ENCODE data around the gene KISS1R.

The KISS1R gene

DNA sequence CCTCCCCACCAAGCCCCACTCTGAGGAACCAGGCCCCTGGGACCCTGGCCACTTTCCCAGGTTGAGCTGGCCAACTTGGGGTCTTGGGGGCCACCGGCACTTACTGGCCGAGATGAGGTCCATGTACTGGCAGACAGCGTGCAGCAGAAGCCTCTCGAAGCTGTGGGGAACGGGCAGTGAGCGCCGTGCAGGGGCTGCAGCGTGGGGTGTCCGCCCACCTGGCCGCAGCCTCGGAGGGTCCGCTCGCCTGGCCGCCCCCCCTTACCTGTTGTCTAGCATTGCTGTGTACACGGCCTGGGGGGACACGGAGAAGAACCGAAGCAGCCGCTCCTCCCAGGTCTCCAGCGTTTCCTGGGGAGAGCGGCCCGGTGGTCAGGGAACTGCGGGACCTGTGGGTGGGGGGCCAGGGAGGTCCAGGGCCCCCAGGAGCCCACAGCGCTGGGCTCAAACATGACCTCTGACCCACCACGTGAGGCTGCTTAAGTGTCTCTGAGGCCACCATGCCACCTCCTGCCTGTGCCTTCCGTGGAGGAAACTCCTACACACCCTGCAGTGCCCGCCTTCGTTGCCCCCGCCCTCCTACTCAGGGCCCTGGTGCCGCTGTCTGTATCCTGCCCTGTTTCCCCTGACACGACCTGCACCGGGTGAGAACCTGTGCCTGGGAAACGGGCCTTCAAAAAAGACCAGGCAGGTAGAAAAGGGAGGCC is 17.6 kb upstream of the KISS1R start:
- intact Hi-C loops (cut with DNase I): no loop called here
- DNase-seq: no peak

- DNase-seq: no peak
- intact Hi-C loops (cut with DNase I): no loop called here
These were observed 17.2 kb upstream of the KISS1R start for GRCh38 chr19:900043-900301.

DNA sequence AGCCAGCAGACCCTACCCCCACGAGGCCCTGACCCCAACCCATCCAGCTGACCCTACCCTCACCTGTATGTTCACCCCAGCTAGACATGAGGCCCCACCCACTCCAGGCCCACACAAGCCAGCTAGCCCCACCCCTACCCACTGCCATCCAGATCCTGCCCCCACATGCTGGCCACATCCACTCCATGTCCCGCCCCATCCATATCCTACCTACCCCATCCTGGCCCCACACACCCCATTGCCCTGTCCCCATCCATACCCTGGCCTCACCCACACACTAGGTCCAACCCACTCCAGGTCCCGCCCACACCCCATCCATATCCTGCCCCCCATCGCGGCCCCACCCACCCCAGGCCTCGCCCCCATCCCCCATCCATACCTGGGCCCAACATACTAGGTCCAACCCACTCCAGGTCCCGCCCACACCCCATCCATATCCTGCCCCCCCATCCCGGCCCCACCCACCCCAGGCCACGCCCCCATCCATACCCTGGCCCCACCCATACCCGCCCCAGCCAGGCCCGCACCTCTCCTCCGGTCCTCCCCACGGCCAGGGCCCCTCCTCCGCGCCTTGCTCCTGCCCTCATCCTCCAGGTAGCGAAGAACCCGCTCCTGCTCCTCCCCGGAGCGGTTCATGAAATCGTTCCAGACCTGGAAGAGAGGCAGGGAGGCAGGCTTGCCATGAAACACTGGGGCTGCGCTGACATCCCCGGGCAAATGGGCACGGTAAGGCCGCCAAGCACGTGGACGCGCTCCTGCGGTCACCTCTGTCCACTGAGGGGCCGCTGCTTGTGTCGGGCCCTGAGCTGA is 16.6 kb upstream of the KISS1R start:
- intact Hi-C loops (cut with DNase I): no loop called here
- DNase-seq: no peak

DNA sequence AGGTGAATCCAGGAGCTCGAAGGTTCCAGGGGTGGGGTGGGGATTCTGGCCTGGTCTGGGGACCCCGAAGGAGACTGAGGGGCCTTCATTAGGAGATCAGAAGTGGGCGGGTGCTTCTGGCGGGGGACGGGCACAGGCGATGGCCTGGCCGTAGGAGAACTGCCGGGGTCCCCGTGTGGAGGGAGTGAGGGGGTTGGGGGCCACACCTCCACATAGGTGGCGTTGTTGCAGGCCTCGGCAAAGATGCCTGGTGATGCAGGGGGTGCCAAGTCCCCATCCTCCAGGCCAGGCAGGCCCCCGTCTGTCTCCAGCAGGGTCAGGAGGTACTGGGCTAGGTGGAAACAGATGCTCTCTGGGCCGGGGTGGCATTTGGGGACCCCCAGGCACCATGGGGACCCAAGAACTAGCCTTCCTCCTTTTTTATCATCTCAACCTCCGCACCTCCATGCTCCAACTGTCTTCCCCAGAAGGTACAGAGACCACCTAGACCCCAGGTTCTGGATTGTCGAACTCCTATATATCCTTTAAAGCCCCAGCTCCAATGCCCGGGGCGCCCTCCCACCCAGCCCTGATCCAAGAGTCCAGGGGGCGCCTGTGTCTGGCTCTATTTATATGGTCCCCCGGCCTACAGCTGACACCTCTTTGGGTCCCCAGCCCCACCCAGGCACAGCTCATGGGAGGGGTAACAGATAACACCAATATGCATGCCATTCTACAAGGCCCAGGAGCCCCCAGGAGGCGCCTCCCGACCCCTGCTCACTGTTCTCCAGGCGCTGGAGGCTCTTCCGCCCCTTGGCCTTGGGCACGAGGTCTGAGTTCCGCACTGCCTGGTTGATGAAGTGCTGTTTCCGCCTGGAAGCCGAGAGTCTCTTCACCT is 15.7 kb upstream of the KISS1R start:
- intact Hi-C loops (cut with DNase I): no loop called here
- no peak for DNase-seq

DNA sequence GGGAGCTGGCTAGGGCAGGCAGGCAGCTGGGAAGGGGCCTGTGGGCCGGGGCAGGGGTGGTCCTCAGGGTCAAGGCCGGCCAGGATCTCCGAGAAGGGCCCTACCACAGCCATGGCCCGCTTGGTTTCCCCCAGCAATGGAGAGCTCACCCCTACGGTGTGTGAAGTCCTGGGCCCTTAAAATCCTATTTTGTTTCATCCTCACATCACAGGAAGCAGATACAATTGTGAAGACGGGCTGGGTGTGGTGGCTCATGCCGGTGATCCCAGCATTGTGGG is 15.1 kb upstream of the KISS1R start:
- intact Hi-C loops (cut with DNase I): no loop called here

GRCh38 chr19:902446-903226 is 14.5 kb upstream of the KISS1R start:
- DNase-seq: no peak
- intact Hi-C loops (cut with DNase I): no loop called here

More for the DNA sequence above, 15.1 kb upstream of the KISS1R start:
- DNase-seq: no peak

GRCh38 chr19:903266-903797 is 13.8 kb upstream of the KISS1R start:
- intact Hi-C loops (cut with DNase I): no loop called here
- no peak for DNase-seq

DNA sequence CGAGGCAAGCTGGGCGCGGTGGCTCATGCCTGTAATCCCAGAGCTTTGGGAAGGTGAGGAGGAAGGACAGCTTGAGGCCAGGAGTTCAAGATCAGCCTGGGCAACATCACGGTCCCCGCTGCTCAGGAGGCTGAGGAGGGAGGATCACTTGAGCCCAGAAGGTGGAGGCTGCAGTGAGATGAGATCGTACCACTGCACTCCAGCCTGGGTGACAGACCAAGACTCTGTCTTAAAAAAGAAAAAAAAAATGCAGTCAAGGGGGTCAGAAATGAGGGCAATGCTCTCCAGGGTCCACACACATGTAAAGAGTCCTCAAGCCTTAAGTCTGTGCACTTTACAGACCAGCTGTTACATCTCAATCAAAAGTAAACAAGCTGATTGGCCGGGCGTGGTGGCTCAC is 12.6 kb upstream of the KISS1R start:
- intact Hi-C loops (cut with DNase I): no loop called here
- DNase-seq: no peak

GRCh38 chr19:906480-906879 is 10.7 kb upstream of the KISS1R start:
- intact Hi-C loops (cut with DNase I): no loop called here
- DNase-seq: no peak

GRCh38 chr19:907183-907853 is 9.8 kb upstream of the KISS1R start:
- intact Hi-C loops (cut with DNase I): no loop called here
- no peak for DNase-seq

DNA sequence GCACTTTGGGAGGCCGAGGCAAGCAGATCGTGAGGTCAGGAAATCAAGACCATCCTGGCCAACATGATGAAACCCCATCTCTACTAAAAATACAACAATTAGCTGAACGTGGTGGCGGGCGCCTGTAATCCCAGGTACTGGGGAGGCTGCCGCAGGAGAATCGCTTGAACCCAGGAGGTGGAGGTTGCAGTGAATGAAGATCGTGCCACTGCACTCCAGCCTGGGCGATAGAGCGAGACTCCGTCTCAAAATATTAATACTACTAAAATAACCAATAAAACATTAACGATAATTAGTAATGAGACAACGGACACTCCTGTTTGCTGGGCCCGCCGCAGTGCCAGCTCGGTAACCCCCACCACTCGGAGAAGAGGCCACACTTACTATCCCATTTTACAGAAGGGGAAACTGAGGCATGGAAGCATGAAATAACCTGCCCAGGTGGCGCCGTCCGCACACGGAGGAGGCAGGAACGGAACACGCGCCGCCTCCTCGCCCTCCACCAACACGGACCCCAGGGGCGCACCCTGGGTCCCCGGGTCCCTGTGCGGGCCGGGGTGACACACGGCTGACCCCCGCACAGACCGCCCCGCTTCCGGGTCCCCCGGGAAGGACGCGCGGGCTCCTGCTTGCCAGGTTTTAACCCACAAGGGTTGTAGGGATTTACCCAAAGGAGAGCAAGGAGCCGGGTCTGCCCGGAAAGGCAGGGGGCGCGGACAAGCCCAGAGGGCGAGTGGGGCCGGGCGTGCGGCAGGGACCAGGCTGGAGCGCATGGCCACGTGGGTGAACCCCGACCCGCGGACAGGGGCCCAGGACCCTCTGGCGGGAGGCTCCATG is 5.7 kb upstream of the KISS1R start:
- intact Hi-C loops (cut with DNase I): no loop called here
- no peak for DNase-seq

DNA sequence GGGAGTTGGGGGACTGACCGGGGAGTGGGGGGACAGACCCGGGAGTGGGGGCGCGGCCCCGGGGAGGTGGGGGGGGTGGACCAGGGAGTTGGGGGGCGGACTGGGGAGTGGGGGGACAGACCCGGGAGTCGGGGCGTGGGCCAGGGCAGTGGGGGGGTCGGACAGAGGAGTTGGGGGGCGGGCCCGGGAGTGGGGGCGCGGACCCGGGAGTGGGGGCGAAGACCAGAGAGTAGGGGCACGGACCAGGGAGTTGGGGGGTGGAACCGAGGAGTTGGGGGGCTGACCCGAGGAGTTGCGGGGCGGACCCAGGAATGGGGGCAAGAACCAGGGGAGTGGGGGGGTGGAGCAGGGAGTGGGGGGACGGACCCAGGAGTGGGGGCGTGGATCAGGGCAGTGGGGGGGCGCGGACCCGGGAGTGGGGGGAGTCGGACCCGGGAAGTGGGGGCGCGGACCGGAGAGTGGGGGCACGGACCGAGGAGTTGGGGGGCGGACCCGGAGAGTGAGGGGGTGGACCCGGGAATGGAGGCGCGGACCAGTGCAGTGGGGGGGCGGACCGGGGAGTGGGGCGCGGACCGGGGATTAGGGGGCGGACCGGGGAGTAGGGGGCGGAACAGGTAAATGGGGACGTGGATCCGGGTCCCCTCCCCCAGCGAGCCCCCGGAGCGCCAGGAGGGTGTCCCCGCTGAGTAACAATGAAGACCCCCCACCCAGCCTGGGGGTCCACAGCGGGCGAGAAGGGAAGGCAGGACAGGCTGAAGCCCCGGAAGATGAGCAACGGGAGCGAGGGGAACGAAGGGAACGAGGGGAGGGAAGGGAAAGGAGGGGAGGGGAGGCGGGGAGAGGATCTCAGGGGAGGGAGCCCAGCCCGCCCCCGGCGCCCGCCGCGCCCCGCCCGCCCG is 4.7 kb upstream of the KISS1R start:
- no peak for DNase-seq
- intact Hi-C loops (cut with DNase I): no loop called here

DNA sequence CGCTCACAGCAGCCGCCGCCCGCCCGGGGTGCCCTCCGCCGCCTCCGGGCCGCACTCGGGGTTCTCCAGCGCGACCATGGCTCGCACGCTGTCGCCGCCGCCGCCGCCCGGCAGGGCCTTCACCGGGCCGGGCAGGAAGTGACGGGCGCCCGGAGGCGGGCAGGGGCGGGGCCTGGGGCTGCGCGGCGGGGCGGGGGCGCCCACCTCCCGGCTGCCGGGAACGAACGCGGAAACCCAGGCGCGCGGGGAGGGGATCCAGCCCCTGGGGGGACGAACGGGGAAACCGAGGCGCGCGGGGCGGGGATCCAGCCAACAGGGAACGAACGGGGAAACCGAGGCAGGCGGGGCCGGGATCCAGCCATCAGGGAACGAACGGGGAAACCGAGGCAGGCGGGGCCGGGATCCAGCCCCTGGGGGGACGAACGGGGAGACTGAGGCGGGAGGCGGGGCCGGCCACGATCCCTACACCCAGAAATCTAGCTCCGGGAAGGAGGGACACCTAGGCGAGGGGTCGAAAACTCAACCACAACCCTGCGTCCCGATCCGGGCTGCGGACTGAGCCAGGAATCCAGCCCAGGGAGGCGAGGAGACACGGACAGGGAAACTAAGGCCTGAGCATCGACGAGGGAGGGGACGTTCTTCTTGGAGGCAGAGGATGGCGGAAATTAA is 3.9 kb upstream of the KISS1R start, which contains the start of gene R3HDM4:
R3HDM4 (minus strand) TSS at position 140 of the 669 bp plus-strand sequence; CDS start at position 78, 62 bp downstream.
- DNase-seq: peak; percentile 65 to 97 (median 81)
- intact Hi-C loops (cut with DNase I): no loop called here

DNA sequence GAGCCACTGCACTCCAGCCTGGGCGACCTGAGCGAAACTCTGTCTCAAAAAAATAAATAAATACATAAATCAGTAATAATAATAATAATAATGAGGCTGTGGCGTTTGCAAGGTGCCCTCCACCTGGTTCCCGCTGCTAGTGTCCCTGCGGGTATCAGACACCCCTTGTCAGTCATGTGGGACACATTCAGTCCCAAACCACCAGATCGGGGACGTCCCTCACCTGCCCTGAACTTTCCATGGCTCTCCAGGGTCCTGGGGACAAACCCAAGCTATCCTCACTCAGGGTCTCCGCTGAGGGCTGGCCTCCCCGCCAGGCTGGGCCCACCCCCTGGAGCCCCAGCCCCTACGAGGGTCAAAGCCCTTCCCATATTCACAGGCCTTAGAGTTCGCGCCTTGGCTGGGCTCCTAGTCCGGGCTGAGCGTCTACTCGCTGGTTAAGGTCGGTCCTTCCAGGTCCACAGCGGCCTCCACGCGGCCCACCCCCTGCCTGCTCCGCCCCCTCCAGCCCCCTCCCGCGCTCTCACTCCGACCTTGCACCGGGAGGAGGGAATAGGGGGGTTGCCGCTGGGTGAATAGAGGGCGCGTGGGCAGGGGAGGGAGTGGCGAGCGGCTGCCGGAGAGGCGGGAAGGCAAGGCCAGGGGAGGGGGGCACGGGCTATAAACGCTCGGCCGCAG is 349 bp upstream of the KISS1R start:
- DNase-seq: no peak
- intact Hi-C loops (cut with DNase I): loop anchor here (5.0 kb wide), 1 partner anchor 144 kb away; no protein-coding TSS in a partner anchor

DNA sequence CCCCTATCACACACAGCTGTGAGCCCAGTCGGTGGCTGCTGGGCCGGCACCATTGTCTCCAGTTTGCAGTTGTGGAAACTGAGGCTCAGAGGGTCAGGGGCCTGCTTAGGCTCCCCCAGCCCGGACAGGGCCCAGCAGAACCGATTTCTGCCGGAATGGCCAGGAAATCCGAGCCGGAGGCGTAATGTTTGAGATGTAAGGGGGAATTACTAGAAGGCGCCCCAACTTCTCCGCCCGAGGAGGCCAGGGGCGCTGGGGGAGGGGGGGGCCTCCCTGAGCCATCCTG is 962 bp downstream of the KISS1R start:
- no peak for DNase-seq
- intact Hi-C loops (cut with DNase I): loop anchor here (5.0 kb wide), 1 partner anchor 146 kb away; no protein-coding TSS in a partner anchor

- DNase-seq: no peak
- intact Hi-C loops (cut with DNase I): loop anchor here (5.0 kb wide), 1 partner anchor 146 kb away; no protein-coding TSS in a partner anchor
These were observed 1.5 kb downstream of the KISS1R start for GRCh38 chr19:918481-919198.

Data from posterior cingulate gyrus (tissue), 11 donors.